ENCODE results near the gene AKAP8L. TPM values are rescaled to one million over a fixed set of nuclear protein-coding genes. Genes with fewer than 3 reads are reported as not detected.
"Not testable (repeated sequence)": the region's sequence is repeated elsewhere in the genome, so short reads cannot be mapped to it uniquely, and the experiment has no call there.

The AKAP8L gene
- total RNA-seq, 1 experiment from 2014 or later: 49.4 TPM

GRCh38 chr19:15381864-15382263 is 36.9 kb downstream of the AKAP8L start:
- no peak for DNase-seq (ENCODE audit: extremely low read depth, low read depth)

- no peak for DNase-seq (ENCODE audit: extremely low read depth, low read depth)
These were observed 37.4 kb downstream of the AKAP8L start for GRCh38 chr19:15381429-15381828.

DNA sequence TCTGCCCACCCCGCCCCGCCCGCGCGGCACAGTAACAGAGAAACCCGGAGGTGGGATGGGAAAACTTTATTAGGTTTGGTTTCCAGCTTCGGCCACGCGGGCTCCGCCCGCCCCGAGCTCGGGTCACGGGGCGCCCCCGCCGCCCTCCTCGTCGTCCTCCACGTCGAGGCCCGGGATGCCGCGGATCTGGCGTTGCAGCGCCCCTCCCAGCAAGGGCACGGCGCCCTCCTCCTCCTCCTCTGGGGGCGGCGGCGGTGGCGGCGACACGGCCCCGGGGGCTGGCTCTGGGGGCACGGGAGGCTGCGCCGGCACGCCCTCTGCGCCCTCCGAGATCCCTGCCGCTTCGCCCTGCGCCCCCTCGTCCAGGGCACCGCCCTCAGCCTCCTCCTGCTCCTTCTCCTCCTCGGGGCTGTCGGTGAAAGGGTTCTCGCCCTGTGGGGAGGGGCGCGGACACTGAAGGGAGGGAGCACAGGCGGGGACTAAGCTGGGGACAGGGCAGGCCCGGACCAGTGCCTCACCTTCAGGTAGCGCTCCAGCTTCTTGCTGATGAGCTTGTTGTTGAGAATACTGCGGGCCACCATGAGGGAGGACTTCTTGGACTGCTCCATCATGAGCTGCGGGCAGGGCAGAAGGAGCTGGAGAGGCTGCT is 38.7 kb downstream of the AKAP8L start:
- DNase-seq (ENCODE audit: extremely low read depth, low read depth): peak; percentile 32

DNA sequence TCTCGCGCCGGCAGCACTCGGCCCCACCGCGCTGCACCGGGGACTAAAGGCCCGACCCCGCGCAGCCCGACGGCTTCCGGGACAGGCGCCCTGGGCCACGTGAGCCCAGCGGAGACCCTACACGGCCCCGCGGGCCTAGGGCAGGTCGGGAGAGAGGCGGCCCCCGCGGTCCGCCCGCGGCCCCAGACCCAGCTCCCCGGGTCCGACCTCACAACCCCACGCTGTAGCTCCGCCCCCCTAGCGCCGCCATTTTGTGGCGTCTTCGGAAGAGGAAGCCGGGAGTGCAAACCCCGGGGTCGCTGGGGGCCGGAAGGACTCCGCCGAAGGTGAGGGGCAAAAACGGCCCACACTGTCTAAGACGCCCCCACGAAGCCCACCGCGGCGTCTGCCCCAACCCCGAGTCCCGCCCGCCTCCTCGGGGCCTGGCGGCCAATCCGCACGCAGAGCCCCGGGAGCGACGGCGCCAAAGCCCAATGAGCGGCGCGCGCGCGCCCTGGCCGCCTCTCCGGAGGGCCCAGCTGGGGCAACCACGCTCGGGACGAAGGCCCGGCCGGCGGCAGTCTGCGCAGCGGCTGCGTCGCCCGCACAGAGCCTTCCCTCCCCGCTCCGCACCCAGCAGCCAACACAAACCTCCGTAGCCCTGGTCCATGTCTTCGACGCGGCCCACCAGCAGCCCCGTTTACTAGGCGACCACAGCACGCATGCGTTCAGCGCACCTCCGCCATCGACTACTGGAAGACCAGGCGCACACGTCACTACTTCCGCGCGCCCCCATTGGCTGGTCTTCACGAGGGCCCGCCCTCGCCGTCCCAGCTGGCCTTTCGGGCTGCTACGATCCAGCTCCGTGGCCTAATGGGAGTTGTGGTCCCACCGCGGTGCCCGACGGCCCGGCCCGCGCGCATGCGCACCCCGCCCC is 39.4 kb downstream of the AKAP8L start, which contains the start of gene AKAP8:
AKAP8 (minus strand) TSS at position 705 of the 916 bp plus-strand sequence; CDS start at position 649, 56 bp downstream.
- peak; percentile 96 for DNase-seq (ENCODE audit: extremely low read depth, low read depth)

DNA sequence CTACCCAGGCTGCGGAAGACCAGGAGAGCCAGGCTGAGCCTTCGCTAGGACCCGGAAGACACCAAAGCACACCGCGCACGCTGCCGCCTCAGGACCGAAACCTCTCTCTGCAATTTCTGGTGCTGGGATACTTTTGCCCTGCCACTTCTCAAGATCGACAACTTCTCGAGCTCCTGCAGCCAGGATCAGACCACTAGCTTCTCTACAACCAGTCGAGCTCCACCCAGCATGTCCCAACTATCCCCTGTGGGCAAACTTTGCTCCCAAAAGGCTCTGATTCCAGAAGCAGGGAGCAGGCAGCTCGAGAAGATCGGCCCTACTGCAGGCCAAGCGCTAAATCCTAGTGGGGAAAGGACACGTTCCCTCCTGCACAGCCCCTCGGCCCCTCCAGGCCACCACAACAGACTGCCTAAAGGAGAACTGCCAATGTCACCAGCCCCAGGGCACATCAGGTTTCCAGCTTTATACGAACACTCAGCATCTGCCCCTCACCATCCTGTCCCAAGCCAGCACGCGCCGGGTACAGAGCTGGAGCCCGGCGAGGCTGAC is 40.2 kb downstream of the AKAP8L start:
- DNase-seq (ENCODE audit: extremely low read depth, low read depth): no peak

- DNase-seq (ENCODE audit: extremely low read depth, low read depth): no peak
These were observed 43.9 kb downstream of the AKAP8L start for GRCh38 chr19:15374796-15375440.

GRCh38 chr19:15374105-15374651 is 44.6 kb downstream of the AKAP8L start:
- no peak for DNase-seq (ENCODE audit: extremely low read depth, low read depth)

DNA sequence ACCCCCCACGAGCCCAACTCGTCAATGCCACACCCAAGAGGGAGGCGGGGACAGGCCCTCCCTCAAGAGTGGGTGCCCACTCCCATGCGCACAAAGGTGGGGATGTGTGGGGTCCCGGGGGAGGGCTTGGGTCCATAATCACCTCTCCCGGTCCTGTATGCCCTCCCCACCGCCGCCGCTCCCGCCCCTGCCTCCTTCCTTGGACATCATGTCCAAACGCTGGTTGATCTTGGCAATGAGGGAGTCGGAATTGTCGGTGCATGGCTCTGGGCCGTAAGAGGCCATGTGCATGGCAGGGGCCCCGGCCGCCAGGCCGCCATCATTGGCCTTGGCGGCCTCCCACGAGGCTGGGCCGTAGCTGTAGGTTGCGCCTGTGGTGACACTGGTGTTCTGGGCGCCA is 45.1 kb downstream of the AKAP8L start:
- no peak for DNase-seq (ENCODE audit: extremely low read depth, low read depth)

GRCh38 chr19:15372891-15373301 is 45.9 kb downstream of the AKAP8L start:
- DNase-seq (ENCODE audit: extremely low read depth, low read depth): no peak

- no peak for DNase-seq (ENCODE audit: extremely low read depth, low read depth)
These were observed 46.3 kb downstream of the AKAP8L start for GRCh38 chr19:15372470-15372869.

GRCh38 chr19:15371786-15372380 is 46.9 kb downstream of the AKAP8L start:
- DNase-seq (ENCODE audit: extremely low read depth, low read depth): no peak

DNA sequence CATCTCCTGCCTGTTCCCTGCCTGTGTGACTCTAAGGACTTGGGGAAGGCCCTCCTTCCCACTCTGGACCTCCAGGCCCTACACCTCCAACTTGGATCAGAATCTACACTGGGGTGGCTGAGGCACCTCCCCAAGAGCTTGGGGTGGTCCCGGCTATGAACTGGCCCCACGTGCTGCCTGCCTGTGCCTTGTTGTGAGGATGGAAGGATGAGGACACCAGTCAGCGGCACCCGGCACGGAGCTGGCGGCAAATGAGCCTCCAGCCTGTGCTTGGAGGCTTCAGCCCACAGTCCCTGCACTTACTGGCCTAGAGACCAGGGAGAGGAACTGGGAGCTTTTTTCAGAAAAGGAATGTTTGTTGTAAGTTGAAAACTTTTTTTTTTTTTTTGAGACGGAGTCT is 47.7 kb downstream of the AKAP8L start:
- DNase-seq (ENCODE audit: extremely low read depth, low read depth): no peak

GRCh38 chr19:15369594-15369891 is 49.2 kb downstream of the AKAP8L start:
- no peak for DNase-seq (ENCODE audit: extremely low read depth, low read depth)

- no peak for DNase-seq (ENCODE audit: extremely low read depth, low read depth)
These were observed 49.8 kb downstream of the AKAP8L start for GRCh38 chr19:15368798-15369593.

DNA sequence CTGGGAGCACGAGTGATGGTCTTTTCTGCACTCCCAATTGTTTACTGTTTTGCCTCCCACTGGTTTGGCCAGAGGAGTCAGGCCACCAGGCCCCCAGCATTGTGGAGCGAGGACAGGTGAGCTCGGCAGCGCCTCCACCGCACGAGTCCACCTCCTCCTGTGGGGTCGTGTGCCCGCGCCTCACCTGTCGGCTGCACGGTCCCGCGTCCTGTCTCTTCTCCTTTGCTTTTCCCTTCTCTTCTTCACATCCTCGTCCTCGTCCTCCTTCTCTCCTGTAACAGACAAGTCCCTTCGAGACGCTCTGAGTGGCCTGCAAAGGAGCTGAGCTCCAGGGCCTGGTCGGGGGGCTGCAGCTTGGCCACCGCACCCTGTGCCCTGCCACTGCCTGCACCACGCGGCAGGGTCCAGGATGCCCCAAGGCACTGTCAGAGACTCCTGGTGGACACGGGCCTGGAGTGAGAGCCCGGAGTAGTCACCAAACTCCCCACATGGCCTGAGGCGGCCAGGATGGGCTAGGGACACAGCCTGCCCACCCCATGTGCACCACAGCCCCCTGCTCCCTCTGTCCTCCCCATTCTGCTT is 50.6 kb downstream of the AKAP8L start:
- no peak for DNase-seq (ENCODE audit: extremely low read depth, low read depth)

DNA sequence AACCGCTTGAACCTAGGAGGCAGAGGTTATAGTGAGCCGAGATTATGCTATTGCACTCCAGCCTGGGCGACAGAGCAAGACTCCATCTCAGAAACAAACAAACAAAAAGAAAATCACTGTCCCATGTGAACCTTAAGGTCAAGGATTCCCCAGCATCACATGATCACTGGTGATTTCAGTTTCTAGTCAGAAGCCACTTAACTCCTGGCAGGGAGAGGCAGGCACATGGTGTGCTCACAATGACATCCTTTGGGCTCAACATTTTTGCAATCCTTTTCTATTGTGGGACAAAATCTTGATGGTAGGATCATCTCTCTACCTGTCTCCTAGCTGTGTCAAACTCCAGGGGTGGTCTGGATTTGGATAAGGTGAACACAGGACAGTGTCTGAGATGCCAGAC is 51.3 kb downstream of the AKAP8L start:
- no peak for DNase-seq (ENCODE audit: extremely low read depth, low read depth)

DNA sequence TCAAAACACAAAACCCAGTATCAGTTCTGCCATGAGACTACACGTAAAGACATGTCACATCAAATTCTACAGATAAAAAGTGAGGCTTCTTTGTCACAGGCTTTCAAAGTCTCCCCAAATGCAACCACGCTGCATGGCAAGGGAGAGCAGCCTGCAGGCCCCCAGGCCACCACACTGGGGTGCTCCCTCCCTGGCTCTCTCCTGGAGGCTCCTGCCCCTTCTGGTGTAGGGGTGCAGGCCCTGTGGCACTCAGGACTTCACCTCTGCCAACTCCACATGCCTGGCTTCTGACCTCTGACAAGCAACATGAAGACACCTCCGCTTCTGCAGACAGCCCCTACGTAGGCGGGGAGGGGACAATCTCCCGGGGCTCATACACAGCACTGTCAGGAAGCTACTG is 53.5 kb downstream of the AKAP8L start:
- DNase-seq (ENCODE audit: extremely low read depth, low read depth): no peak

DNA sequence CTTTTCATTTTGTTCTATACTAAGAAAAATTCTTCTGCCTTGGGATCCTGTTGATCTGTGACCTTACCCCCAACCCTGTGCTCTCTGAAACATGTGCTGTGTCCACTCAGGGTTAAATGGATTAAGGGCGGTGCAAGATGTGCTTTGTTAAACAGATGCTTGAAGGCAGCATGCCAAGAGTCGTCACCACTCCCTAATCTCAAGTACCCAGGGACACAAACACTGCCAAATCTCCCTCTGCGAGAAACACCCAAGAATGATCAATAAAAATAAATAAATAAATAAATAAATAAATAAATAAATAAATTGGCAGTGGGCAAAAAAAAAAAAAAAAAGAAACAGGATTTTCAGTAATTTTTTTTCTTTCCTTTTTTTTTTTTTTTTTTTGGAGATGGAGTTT is 55.0 kb downstream of the AKAP8L start:
- not testable (repeated sequence) for DNase-seq (ENCODE audit: extremely low read depth, low read depth)

- not testable (repeated sequence) for DNase-seq (ENCODE audit: extremely low read depth, low read depth)
These were observed 55.7 kb downstream of the AKAP8L start for GRCh38 chr19:15363048-15363447.

All from NCI-H460 (cell line).